GM23338 (cell line): ENCODE results near the gene TRAK1. TPM values are rescaled to one million over a fixed set of nuclear protein-coding genes. Genes with fewer than 3 reads are reported as not detected.

ENCODE experiments used
- ATAC-seq: fragments of 200-7000 bp; cut with Tn5 transposase; 3 replicates; pipeline ENCODE4 v1.9.1; 2020
- DNase-seq: peaks from one replicate; pipeline ENCODE4 v3.0.0-alpha.2; 2015; ENCODE audit warnings: low spot score
- H2AFZ ChIP-seq: fragments of 200-600 bp; sonication (generic); 2 replicates; pipeline ENCODE4 v1.8.0; 2016; ENCODE audit warnings: antibody characterized with exemption, mild to moderate bottlenecking, moderate library complexity
- H3F3A ChIP-seq: fragments of 200-600 bp; sonication (generic); replicated peaks from 2 replicates; pipeline ENCODE4 v1.8.0; 2017; ENCODE audit warnings: antibody characterized with exemption, mixed run types, low read depth
- H3K27ac ChIP-seq: fragments of 200-600 bp; sonication (generic); 2 replicates; pipeline ENCODE4 v1.6.1; 2016; ENCODE audit warnings: low read depth
- H3K27me3 ChIP-seq: fragments of 200-600 bp; sonication (generic); 2 replicates; pipeline ENCODE4 v1.8.0; 2016; ENCODE audit warnings: mild to moderate bottlenecking, mixed run types, moderate library complexity; ENCODE audit not compliant: insufficient read depth
- H3K36me3 ChIP-seq: fragments of 200-600 bp; sonication (generic); 2 replicates; pipeline ENCODE4 v1.8.0; 2016; ENCODE audit warnings: mild to moderate bottlenecking; ENCODE audit not compliant: insufficient read depth
- H3K4me1 ChIP-seq: fragments of 200-600 bp; sonication (generic); 2 replicates; pipeline ENCODE4 v1.8.0; 2016; ENCODE audit warnings: mild to moderate bottlenecking, moderate library complexity; ENCODE audit not compliant: insufficient read depth
- H3K4me2 ChIP-seq: fragments of 200-600 bp; sonication (generic); 2 replicates; pipeline ENCODE4 v1.7.1; 2017; ENCODE audit warnings: mixed run types
- H3K4me3 ChIP-seq: fragments of 200-600 bp; sonication (generic); 2 replicates; pipeline ENCODE4 v1.6.1; 2016; ENCODE audit warnings: mixed run types
- H3K79me2 ChIP-seq: fragments of 200-600 bp; sonication (generic); replicated peaks from 2 replicates; pipeline ENCODE4 v1.8.0; 2017; ENCODE audit warnings: mild to moderate bottlenecking; ENCODE audit not compliant: insufficient read depth
- H3K9me2 ChIP-seq: fragments of 200-600 bp; sonication (generic); 2 replicates; pipeline ENCODE4 v1.8.0; 2017; ENCODE audit not compliant: insufficient read depth
- H4K20me1 ChIP-seq: fragments of 200-600 bp; sonication (generic); replicated peaks from 2 replicates; pipeline ENCODE4 v1.8.0; 2017; ENCODE audit warnings: mild to moderate bottlenecking; ENCODE audit not compliant: insufficient read depth
- H3K27ac Mint-ChIP-seq: 2 replicates; pipeline ENCODE4 v1.8.0; 2020; ENCODE audit warnings: inconsistent platforms, mild to moderate bottlenecking, moderate library complexity, mixed read lengths
- H3K27me3 Mint-ChIP-seq: 3 replicates; pipeline ENCODE4 v1.8.0; 2022; ENCODE audit warnings: low read depth, mild to moderate bottlenecking, moderate library complexity, mixed read lengths, inconsistent platforms; ENCODE audit not compliant: insufficient read depth, poor library complexity
- H3K36me3 Mint-ChIP-seq: 3 replicates; pipeline ENCODE4 v1.8.0; 2021; ENCODE audit warnings: low read depth, mild to moderate bottlenecking, inconsistent platforms, moderate library complexity, mixed read lengths
- H3K4me1 Mint-ChIP-seq: 3 replicates; pipeline ENCODE4 v1.8.0; 2020; ENCODE audit warnings: mild to moderate bottlenecking, inconsistent platforms, mixed read lengths
- H3K4me3 Mint-ChIP-seq: 3 replicates; pipeline ENCODE4 v1.8.0; 2021; ENCODE audit warnings: moderate library complexity, mild to moderate bottlenecking, inconsistent platforms, mixed read lengths
- H3K9me3 Mint-ChIP-seq: 3 replicates; pipeline ENCODE4 v1.8.0; 2020; ENCODE audit warnings: moderate library complexity, mild to moderate bottlenecking, inconsistent platforms, mixed read lengths
- CREB1 ChIP-seq: fragments of 250-450 bp; sonication (Bioruptor Pico); IDR thresholded peaks from 2 replicates; pipeline ENCODE4 v1.5.0; 2020; ENCODE audit warnings: low read depth, mild to moderate bottlenecking, moderate library complexity
- CTCF ChIP-seq, 2 experiments: fragments of 200-600 bp in 1 of 2; sonication (generic) in 1 of 2; conservative IDR thresholded peaks; 2 replicates each; pipeline versions ENCODE4 v1.5.1 to v1.6.1; 2016 to 2017; ENCODE audit warnings: antibody characterized with exemption in 2 of 2, low read depth in 2 of 2, mild to moderate bottlenecking in 2 of 2, moderate library complexity in 1 of 2
- ETS1 ChIP-seq: IDR thresholded peaks from 2 replicates; pipeline ENCODE4 v1.6.1; 2016; ENCODE audit warnings: antibody characterized with exemption
- ZNF331 ChIP-seq: fragments of 250-450 bp; sonication (Bioruptor Pico); IDR thresholded peaks from 2 replicates; pipeline ENCODE4 v1.5.0; 2020; ENCODE audit warnings: low read depth, mild to moderate bottlenecking, moderate library complexity
- ZNF462 ChIP-seq: fragments of 250-450 bp; sonication (Bioruptor Pico); IDR thresholded peaks from 2 replicates; pipeline ENCODE4 v1.5.0; 2020; ENCODE audit warnings: mild to moderate bottlenecking, moderate library complexity
- polyA plus RNA-seq: library from polyadenylated mRNA; unstranded; fragments of >200 nt; fragmentation: Nextera tagmentation; extraction: Ambion mirVana; gene quantifications from 2 replicates; pipeline ENCODE4 v1.2.1, GENCODE V29; 2016
- total RNA-seq: library from RNA; depleted of rRNA; stranded (reverse); fragments of >200 nt; shearing (Covaris generic); gene quantifications from 2 replicates; pipeline ENCODE4 v1.2.3, GENCODE V29; 2014

The TRAK1 gene
- total and polyA plus RNA-seq, 2 experiments from 2014 or later = 13.4 to 47.4 TPM

GRCh38 chr3:42267878-42268277 is 176.7 kb downstream of the TRAK1 start:
- no peaks in the 10 kb centered on the region for H4K20me1 ChIP-seq
- no peak overlapping the region for H3K27ac Mint-ChIP-seq
- peaks cover 7% of the 10 kb centered on the region; the same call in 2 of the 3 replicates for H3K4me1 Mint-ChIP-seq
- ATAC-seq (no peak), DNase-seq (no peak)
- peaks cover 4% of the 10 kb centered on the region; the same call in 1 of the 3 replicates for H3K9me3 Mint-ChIP-seq
- H3K27me3 ChIP-seq = peaks cover 30% of the 10 kb centered on the region
- H3K4me1 ChIP-seq = peaks cover 1% of the 10 kb centered on the region
- H3K36me3 Mint-ChIP-seq = no peaks in the 10 kb centered on the region; the same call in 2 of the 3 replicates
- H3K4me3 ChIP-seq = no peak overlapping the region
- no peak overlapping the region for H2AFZ ChIP-seq
- H3F3A ChIP-seq = no peaks in the 10 kb centered on the region
- no peak overlapping the region for H3K27ac ChIP-seq
- H3K27me3 Mint-ChIP-seq = peaks cover 26% of the 10 kb centered on the region
- H3K4me2 ChIP-seq = no peak overlapping the region
- no peaks in the 10 kb centered on the region for H3K36me3 ChIP-seq
- no peak for TF ChIP-seq CTCF (conservative IDR thresholded peaks at IDR 0.05; ENCODE audit: low read depth in 2 of 2)
- no peak for TF ChIP-seq ZNF331 (CRISPR knock-in tag)
- no peak for TF ChIP-seq ETS1
- TF ChIP-seq ZNF462 (CRISPR knock-in tag) = no peak
- TF ChIP-seq CREB1 (CRISPR knock-in tag) = no peak
- no peak overlapping the region for H3K4me3 Mint-ChIP-seq
- no peaks in the 10 kb centered on the region for H3K9me2 ChIP-seq
- H3K79me2 ChIP-seq = no peaks in the 10 kb centered on the region
